ENCODE measurements around the gene PREPL. TPM values are rescaled to one million over a fixed set of nuclear protein-coding genes. Genes with fewer than 3 reads are reported as not detected.

Gene PREPL
- total and polyA plus RNA-seq, 2 of the 13 experiments (the other 11 are each of a cell fraction or from before 2014, with no cell fraction given): 19.7 to 34.3 TPM

GRCh38 chr2:44351088-44351487, 10.2 kb downstream of the PREPL start:
- H3K27me3 ChIP-seq (ENCODE audit: control insufficient read depth in 1 of 2, insufficient read depth in 2 of 2, low read length in 2 of 2): no peaks in the 10 kb centered on the region
- H3K9me3 ChIP-seq (ENCODE audit: low read length): no peaks in the 10 kb centered on the region
- ChIA-PET POLR2A (interaction anchor here (3.9 kb wide), 1 partner anchor 10 kb away, joined by 21 read pairs; the partner anchor contains the start of genes CAMKMT and PREPL), CTCF (ENCODE audit: low intra/inter-chr PET ratio, low total read pairs) (no interaction called here)
- no peak overlapping the region for H3K27ac ChIP-seq (ENCODE audit: extremely low read length, insufficient read depth, low read length)
- no peaks in the 10 kb centered on the region for H3K36me3 ChIP-seq (replicated peaks in 1 of 2; ENCODE audit: control insufficient read depth in 1 of 2, insufficient read depth in 2 of 2, low read length in 2 of 2)
- no peak for DNase-seq (ENCODE audit: low spot score)
- H3K9ac ChIP-seq (ENCODE audit: insufficient read depth, low read depth, low read length): no peak overlapping the region
- in situ Hi-C loops (cut with HindIII; ENCODE audit: extremely low pct_ligation_motif_present, low pct_unique_long_range_greater_than_20kb) (no loop called here), intact Hi-C loops (cut with micrococcal nuclease; ENCODE audit: unreplicated experiment) (no loop called here)
- no peak for FAIRE-seq
- peaks cover 6% of the 10 kb centered on the region; the same call in 1 of the 2 replicates for H3K4me1 ChIP-seq (ENCODE audit: insufficient read depth, low read length)
- no peak for ATAC-seq
- no peaks in the 10 kb centered on the region for H3K79me2 ChIP-seq (ENCODE audit: insufficient read depth, low read length)
- H4K20me1 ChIP-seq (ENCODE audit: insufficient read depth, low read length): no peaks in the 10 kb centered on the region
- H3K4me3 ChIP-seq (replicated peaks in 1 of 3; ENCODE audit: insufficient read depth in 1 of 3, low read depth in 2 of 3, low read length in 3 of 3): no peak overlapping the region
- H3K4me2 ChIP-seq (ENCODE audit: low read depth, low read length): no peak overlapping the region
- no peak for TF ChIP-seq BRCA1 (CRISPR knock-in tag; IDR thresholded peaks at IDR 0.05)
- TF ChIP-seq ZNF644 (CRISPR knock-in tag; IDR thresholded peaks at IDR 0.05; ENCODE audit: low read depth): no peak
- no peak for TF ChIP-seq FOXO4 (CRISPR knock-in tag; conservative IDR thresholded peaks at IDR 0.05)
- TF ChIP-seq ZNF543 (CRISPR knock-in tag; IDR thresholded peaks at IDR 0.05): no peak
- no peak for TF ChIP-seq KMT2B (CRISPR knock-in tag; IDR thresholded peaks at IDR 0.05)
- TF ChIP-seq ZNF672 (CRISPR knock-in tag; IDR thresholded peaks at IDR 0.05): no peak
- TF ChIP-seq CHD2 (IDR thresholded peaks at IDR 0.05; ENCODE audit: low read depth, low read length): no peak
- no peak for TF ChIP-seq ELK4 (CRISPR knock-in tag; IDR thresholded peaks at IDR 0.05; ENCODE audit: borderline replicate concordance)
- TF ChIP-seq ZNF740 (CRISPR knock-in tag; IDR thresholded peaks at IDR 0.05): no peak
- TF ChIP-seq, protein P1, sequence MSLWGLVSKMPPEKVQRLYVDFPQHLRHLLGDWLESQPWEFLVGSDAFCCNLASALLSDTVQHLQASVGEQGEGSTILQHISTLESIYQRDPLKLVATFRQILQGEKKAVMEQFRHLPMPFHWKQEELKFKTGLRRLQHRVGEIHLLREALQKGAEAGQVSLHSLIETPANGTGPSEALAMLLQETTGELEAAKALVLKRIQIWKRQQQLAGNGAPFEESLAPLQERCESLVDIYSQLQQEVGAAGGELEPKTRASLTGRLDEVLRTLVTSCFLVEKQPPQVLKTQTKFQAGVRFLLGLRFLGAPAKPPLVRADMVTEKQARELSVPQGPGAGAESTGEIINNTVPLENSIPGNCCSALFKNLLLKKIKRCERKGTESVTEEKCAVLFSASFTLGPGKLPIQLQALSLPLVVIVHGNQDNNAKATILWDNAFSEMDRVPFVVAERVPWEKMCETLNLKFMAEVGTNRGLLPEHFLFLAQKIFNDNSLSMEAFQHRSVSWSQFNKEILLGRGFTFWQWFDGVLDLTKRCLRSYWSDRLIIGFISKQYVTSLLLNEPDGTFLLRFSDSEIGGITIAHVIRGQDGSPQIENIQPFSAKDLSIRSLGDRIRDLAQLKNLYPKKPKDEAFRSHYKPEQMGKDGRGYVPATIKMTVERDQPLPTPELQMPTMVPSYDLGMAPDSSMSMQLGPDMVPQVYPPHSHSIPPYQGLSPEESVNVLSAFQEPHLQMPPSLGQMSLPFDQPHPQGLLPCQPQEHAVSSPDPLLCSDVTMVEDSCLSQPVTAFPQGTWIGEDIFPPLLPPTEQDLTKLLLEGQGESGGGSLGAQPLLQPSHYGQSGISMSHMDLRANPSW (CRISPR knock-in tag; IDR thresholded peaks at IDR 0.05; ENCODE audit: borderline replicate concordance): no peak
- no peak for TF ChIP-seq TOPORS (CRISPR knock-in tag; IDR thresholded peaks at IDR 0.05)
- TF ChIP-seq, protein P2, sequence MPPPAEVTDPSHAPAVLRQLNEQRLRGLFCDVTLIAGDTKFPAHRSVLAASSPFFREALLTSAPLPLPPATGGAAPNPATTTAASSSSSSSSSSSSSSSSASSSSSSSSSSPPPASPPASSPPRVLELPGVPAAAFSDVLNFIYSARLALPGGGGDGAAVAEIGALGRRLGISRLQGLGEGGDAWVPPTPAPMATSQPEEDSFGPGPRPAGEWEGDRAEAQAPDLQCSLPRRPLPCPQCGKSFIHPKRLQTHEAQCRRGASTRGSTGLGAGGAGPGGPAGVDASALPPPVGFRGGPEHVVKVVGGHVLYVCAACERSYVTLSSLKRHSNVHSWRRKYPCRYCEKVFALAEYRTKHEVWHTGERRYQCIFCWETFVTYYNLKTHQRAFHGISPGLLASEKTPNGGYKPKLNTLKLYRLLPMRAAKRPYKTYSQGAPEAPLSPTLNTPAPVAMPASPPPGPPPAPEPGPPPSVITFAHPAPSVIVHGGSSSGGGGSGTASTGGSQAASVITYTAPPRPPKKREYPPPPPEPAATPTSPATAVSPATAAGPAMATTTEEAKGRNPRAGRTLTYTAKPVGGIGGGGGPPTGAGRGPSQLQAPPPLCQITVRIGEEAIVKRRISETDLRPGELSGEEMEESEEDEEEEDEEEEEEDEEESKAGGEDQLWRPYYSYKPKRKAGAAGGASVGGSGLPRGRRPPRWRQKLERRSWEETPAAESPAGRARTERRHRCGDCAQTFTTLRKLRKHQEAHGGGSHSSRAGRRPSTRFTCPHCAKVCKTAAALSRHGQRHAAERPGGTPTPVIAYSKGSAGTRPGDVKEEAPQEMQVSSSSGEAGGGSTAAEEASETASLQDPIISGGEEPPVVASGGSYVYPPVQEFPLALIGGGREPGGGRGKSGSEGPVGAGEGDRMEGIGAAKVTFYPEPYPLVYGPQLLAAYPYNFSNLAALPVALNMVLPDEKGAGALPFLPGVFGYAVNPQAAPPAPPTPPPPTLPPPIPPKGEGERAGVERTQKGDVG (CRISPR knock-in tag; IDR thresholded peaks at IDR 0.05; ENCODE audit: borderline replicate concordance): no peak
- no peak for TF ChIP-seq ZNF10 (CRISPR knock-in tag; IDR thresholded peaks at IDR 0.05; ENCODE audit: borderline replicate concordance, low read depth)
- no peak for TF ChIP-seq HMGA1 (CRISPR knock-in tag; conservative IDR thresholded peaks at IDR 0.05)
- no peak overlapping the region for H2AFZ ChIP-seq (ENCODE audit: low read length)
- 98% methylated on average over 4 of the region's 4 CpGs for WGBS (ENCODE audit: low lambda C conversion rate)
- no TSS peak for BruUV-seq (replicated peaks)
